Ovary (tissue), 9 donors: ENCODE data around the gene AIF1L. TPM values are rescaled to one million over a fixed set of nuclear protein-coding genes. Genes with fewer than 3 reads are reported as not detected.

Experiments
- DNase-seq, 5 donors: peaks; one replicate each; pipeline ENCODE4 v3.0.0-alpha.2; 2019 to 2020
- H3K27ac ChIP-seq, 2 donors: fragments of 200-600 bp; one replicate each; pipeline versions ENCODE4 v1.5.1 to v1.8.0; 2019 to 2022
- H3K27me3 ChIP-seq: fragments of 200-600 bp; one replicate; pipeline ENCODE4 v1.8.0; 2022
- H3K36me3 ChIP-seq: fragments of 200-600 bp; sonication (generic); one replicate; pipeline ENCODE4 v1.5.1; 2019
- H3K4me1 ChIP-seq: one replicate; pipeline ENCODE4 v1.8.1; 2013; ENCODE audit warnings: mild to moderate bottlenecking, moderate library complexity; ENCODE audit not compliant: insufficient read depth
- H3K4me3 ChIP-seq: fragments of 200-600 bp; sonication (generic); one replicate; pipeline ENCODE4 v1.5.1; 2017
- H3K9me3 ChIP-seq, 2 donors: fragments of 200-600 bp in 1 of 2; sonication (generic) in 1 of 2; one replicate each; pipeline versions ENCODE4 v1.5.1 to v1.8.1; 2013 to 2019; ENCODE audit warnings: mild to moderate bottlenecking in 1 of 2, moderate library complexity in 1 of 2
- CTCF ChIP-seq, 3 donors: fragments of 450-650 bp in 2 of 3; fragments of 200-600 bp in 1 of 3; IDR thresholded peaks; one replicate each; pipeline versions ENCODE4 v1.5.1 to v1.8.0; 2016 to 2022; ENCODE audit warnings: antibody characterized with exemption in 3 of 3, mild to moderate bottlenecking in 1 of 3
- EP300 ChIP-seq: sonication (generic); formaldehyde crosslinking; IDR thresholded peaks from one replicate; pipeline ENCODE4 v1.6.1; 2017; ENCODE audit warnings: antibody characterized with exemption
- POLR2A ChIP-seq: fragments of 450-650 bp; IDR thresholded peaks from one replicate; pipeline ENCODE4 v1.6.1; 2017; ENCODE audit warnings: antibody characterized with exemption, mild to moderate bottlenecking, moderate library complexity
- WGBS, 3 donors: extraction: QIAGEN DNeasy Blood & Tissue Kit in 1 of 3; methylation state at CpG; one replicate each; pipeline versions ENCODE4 v1.1.5 to v1.1.7; 2013 to 2017; 5-methylcytosine and 5-hydroxymethylcytosine counted together
- intact Hi-C, 4 donors: fragments of 100-400 bp; cut with DNase I; formaldehyde crosslinking; loops; one replicate each; pipeline versions ENCODE4 v1.11.0 to v1.15.1; 2022 to 2023
- polyA plus RNA-seq, 2 donors: library from polyadenylated mRNA; stranded (reverse); fragments of 200-250 nt in 1 of 2; fragments of 350-450 nt in 1 of 2; fragmentation: Illumina TruSeq in 1 of 2; extraction: RNeasy Lipid Tissue Mini Kit (QIAGEN cat#74804) in 1 of 2; gene quantifications; one replicate each; pipeline ENCODE4 v1.2.3, GENCODE V29; 2013 to 2014
- total RNA-seq, 7 donors: library from RNA; depleted of rRNA in 2 of 7; stranded (reverse); fragments of >200 nt in 2 of 7; fragmentation: NEBNext Ultra II Directional in 3 of 7; extraction: Animal tissue kit (Norgen Biotek cat#: 25700) in 3 of 7; gene quantifications; one replicate each; pipeline versions ENCODE4 v1.1.0 to v1.2.4, GENCODE V29; 2016 to 2023
- donor health status: DM: no; HTN: no; CAD: no; lungs with moderate emphysema.
- donor health status: DM: no; HTN: no; CAD: no.
- donor health status: Bipolar disorder and iron deficiency.
- donor health status: DM: yes; HTN: yes; CAD: no.
- donor health status: DM: no; HTN: no; CAD: no.
- donor health status: DM: yes; HTN: yes; CAD: no.

AIF1L gene
- total and polyA plus RNA-seq, 9 donors = 2.4 to 35.6 (median 6.3) TPM

- Histone ChIP-seq H3K9me3 (no peaks in the 10 kb centered on the region), H3K4me1 (no peaks in the 10 kb centered on the region), H3K27ac (no peak overlapping the region), H3K27me3 (peaks cover 2% of the 10 kb centered on the region), H3K36me3 (no peaks in the 10 kb centered on the region), H3K4me3 (no peak overlapping the region)
- 91 to 93% (median 93%) methylated on average over 4 of the region's 4 CpGs for WGBS, 3 donors
- intact Hi-C loops = no loop called here
- no peak for TF ChIP-seq POLR2A
- no peak for TF ChIP-seq EP300
- no peak for TF ChIP-seq CTCF (IDR thresholded peaks at IDR 0.05)
- DNase-seq = no peak
Observed at GRCh38 chr9:131146186-131146585, 49.9 kb downstream of the AIF1L start.

- TF ChIP-seq POLR2A = no peak
- no peak for TF ChIP-seq EP300
- no peak for TF ChIP-seq CTCF (IDR thresholded peaks at IDR 0.05)
Observed at GRCh38 chr9:131148276-131148675, 51.9 kb downstream of the AIF1L start.

GRCh38 chr9:131148966-131149687 is 52.8 kb downstream of the AIF1L start:
- Histone ChIP-seq H3K4me3 (no peak overlapping the region), H3K27me3 (peaks cover 2% of the 10 kb centered on the region), H3K27ac (no peak overlapping the region), H3K9me3 (no peaks in the 10 kb centered on the region), H3K36me3 (no peaks in the 10 kb centered on the region), H3K4me1 (no peaks in the 10 kb centered on the region)
- intact Hi-C loops = no loop called here
- no peak for DNase-seq
- 84 to 87% (median 85%) methylated on average over 7 of the region's 7 CpGs for WGBS, 3 donors
- TF ChIP-seq POLR2A (no peak), CTCF (IDR thresholded peaks at IDR 0.05) (no peak), EP300 (no peak)

More at GRCh38 chr9:131148276-131148675, 51.9 kb downstream of the AIF1L start:
- Histone ChIP-seq H3K27ac (no peak overlapping the region), H3K36me3 (no peaks in the 10 kb centered on the region), H3K27me3 (peaks cover 2% of the 10 kb centered on the region), H3K4me1 (no peaks in the 10 kb centered on the region), H3K4me3 (no peak overlapping the region), H3K9me3 (no peaks in the 10 kb centered on the region)
- WGBS, 3 donors = 83 to 94% (median 85%) methylated on average over 3 of the region's 3 CpGs
- intact Hi-C loops = no loop called here
- no peak for DNase-seq

- TF ChIP-seq CTCF (IDR thresholded peaks at IDR 0.05) = no peak
- TF ChIP-seq EP300 = no peak
- no peak for TF ChIP-seq POLR2A
- no peak overlapping the region for H3K4me3 ChIP-seq
- no peak overlapping the region for H3K27ac ChIP-seq
- DNase-seq = no peak
- no peaks in the 10 kb centered on the region for H3K36me3 ChIP-seq
- no peaks in the 10 kb centered on the region for H3K4me1 ChIP-seq
- no peaks in the 10 kb centered on the region for H3K9me3 ChIP-seq
- intact Hi-C loops = no loop called here
- H3K27me3 ChIP-seq = peaks cover 2% of the 10 kb centered on the region
- 59 to 76% (median 71%) methylated on average over 5 of the region's 5 CpGs for WGBS, 3 donors
Observed at GRCh38 chr9:131149688-131150053, 53.3 kb downstream of the AIF1L start.
